ENCODE results near the gene UFD1. TPM values are rescaled to one million over a fixed set of nuclear protein-coding genes. Genes with fewer than 3 reads are reported as not detected.

The UFD1 gene
- polyA plus RNA-seq, 1 of the 3 experiments (the other 2 are of a cell fraction): 111 TPM

DNA sequence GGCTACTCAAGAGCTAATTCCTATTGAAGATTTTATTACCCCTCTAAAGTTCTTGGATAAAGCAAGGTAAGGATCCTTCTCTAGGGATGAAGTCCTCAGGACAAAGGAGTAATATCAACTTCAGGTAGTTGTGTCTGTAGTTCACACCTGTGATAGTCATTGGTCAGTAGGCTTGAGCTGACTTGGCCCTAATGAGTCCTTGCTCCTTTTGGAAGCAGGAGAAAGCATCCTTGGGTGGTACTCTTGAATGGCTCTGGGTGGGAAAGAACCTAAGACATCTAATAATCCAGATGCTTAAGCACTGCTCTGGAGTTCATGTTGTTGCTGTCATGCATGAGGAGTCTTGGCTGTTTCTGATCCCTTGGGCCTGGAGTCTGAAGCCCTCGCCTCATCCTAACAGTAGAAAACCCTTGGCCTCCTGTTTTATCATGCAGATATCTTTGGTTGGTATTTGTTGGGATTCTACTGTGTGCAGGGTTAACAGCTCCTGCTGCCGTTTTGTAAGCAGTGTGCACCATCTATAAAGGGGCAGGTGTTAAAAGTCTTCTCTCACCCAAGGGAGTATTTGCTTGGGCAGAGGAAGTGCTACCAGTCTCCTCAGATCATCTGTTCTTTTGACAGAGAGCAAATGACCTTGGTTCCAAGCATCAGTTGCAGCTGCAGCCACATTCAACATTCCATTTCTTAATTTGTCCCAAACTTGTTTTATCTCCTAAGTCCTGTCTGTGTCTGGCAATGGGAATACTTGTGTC is 44.0 kb downstream of the UFD1 start:
- Histone ChIP-seq H3K4me3 (ENCODE audit: low read depth in 2 of 2, low read length in 1 of 2) (no peak overlapping the region), H3K4me2 (no peak overlapping the region), H2AFZ (ENCODE audit: low read depth) (no peak overlapping the region), H3K9me3 (no peaks in the 10 kb centered on the region), H3K79me2 (ENCODE audit: insufficient read depth) (peaks cover 36% of the 10 kb centered on the region), H3K27ac (ENCODE audit: low read depth in 2 of 2, low read length in 1 of 2) (no peak overlapping the region), H3K9ac (no peak overlapping the region), H3K4me1 (ENCODE audit: control insufficient read depth in 1 of 2, insufficient read depth in 2 of 2, low read depth in 1 of 2, low read length in 1 of 2) (peaks cover 5 to 12% of the 10 kb centered on the region in 2 experiments; a peak in 3 of 4 replicates), H3K27me3 (ENCODE audit: insufficient read depth) (no peaks in the 10 kb centered on the region), H3F3A (replicated peaks; ENCODE audit: insufficient read depth) (peaks cover 14% of the 10 kb centered on the region), H4K20me1 (ENCODE audit: insufficient read depth) (no peaks in the 10 kb centered on the region), H3K9me2 (no peaks in the 10 kb centered on the region), H3K36me3 (replicated peaks in 1 of 2; ENCODE audit: control insufficient read depth in 1 of 2, insufficient read depth in 2 of 2, low read length in 1 of 2) (peaks cover 10 to 14% of the 10 kb centered on the region in 2 experiments)
- ChIA-PET POLR2A (interaction anchor here (1.1 kb wide), 1 partner anchor 12 kb away, joined by 3 read pairs; the partner anchor contains the start of gene C22orf39), CTCF (interaction anchor here (0.8 to 2.7 kb wide), 5 partner anchors 10 to 195 kb away, joined by 3 to 9 read pairs (median 4); no protein-coding TSS in a partner anchor)
- WGBS (ENCODE audit: low lambda C conversion rate): 85% methylated on average over 2 of the region's 2 CpGs
- no peak for DNase-seq
- TF ChIP-seq TCF12 (IDR thresholded peaks at IDR 0.05) (no peak), GATA2 (CRISPR knock-in tag; IDR thresholded peaks at IDR 0.05) (no peak)

DNA sequence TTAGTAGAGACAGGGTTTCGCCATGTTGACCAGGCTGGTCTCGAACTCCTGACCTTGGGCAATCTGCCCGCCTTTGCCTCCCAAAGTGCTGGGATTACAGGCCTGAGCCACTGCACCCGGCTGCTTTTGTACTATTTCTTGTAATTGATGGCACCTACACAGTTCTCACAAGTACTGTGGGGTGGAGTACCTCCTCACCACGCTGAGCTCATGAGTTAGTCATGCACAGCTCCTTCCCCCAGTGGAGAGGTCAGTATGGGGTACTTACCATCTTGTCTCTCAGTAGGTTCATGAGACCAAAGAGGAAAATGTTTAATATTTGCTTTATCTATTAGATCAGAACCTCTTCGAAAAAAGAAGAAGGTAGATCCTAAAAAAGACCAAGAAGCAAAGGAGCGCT is 44.6 kb downstream of the UFD1 start:
- Histone ChIP-seq H3K4me1 (ENCODE audit: control insufficient read depth in 1 of 2, insufficient read depth in 2 of 2, low read depth in 1 of 2, low read length in 1 of 2) (peaks cover 5 to 18% of the 10 kb centered on the region in 2 experiments; a peak in 3 of 4 replicates), H2AFZ (ENCODE audit: low read depth) (no peak overlapping the region), H3K27ac (ENCODE audit: low read depth in 2 of 2, low read length in 1 of 2) (no peak overlapping the region), H3F3A (replicated peaks; ENCODE audit: insufficient read depth) (peaks cover 17% of the 10 kb centered on the region), H4K20me1 (ENCODE audit: insufficient read depth) (no peaks in the 10 kb centered on the region; the same call in 1 of the 2 replicates), H3K36me3 (replicated peaks in 1 of 2; ENCODE audit: control insufficient read depth in 1 of 2, insufficient read depth in 2 of 2, low read length in 1 of 2) (peaks cover 10 to 14% of the 10 kb centered on the region in 2 experiments), H3K79me2 (ENCODE audit: insufficient read depth) (peaks cover 40% of the 10 kb centered on the region), H3K27me3 (ENCODE audit: insufficient read depth) (no peaks in the 10 kb centered on the region), H3K4me2 (no peak overlapping the region), H3K9me3 (no peaks in the 10 kb centered on the region), H3K9ac (no peak overlapping the region), H3K4me3 (ENCODE audit: low read depth in 2 of 2, low read length in 1 of 2) (no peak overlapping the region), H3K9me2 (no peaks in the 10 kb centered on the region)
- ChIA-PET CTCF (interaction anchor here (0.8 to 2.7 kb wide), 5 partner anchors 10 to 240 kb away, joined by 3 to 9 read pairs (median 4); no protein-coding TSS in a partner anchor), POLR2A (no interaction called here)
- WGBS (ENCODE audit: low lambda C conversion rate): 92% methylated on average over 7 of the region's 7 CpGs
- no peak for DNase-seq
- TF ChIP-seq POLR2AphosphoS5 (IDR thresholded peaks at IDR 0.05; ENCODE audit: low read depth, low read length) (no peak), ELF1 (IDR thresholded peaks at IDR 0.05) (no peak), TEAD4 (IDR thresholded peaks at IDR 0.05; ENCODE audit: borderline replicate concordance, insufficient read depth) (no peak), YY1 (IDR thresholded peaks at IDR 0.05; ENCODE audit: low read depth) (no peak), REST (IDR thresholded peaks at IDR 0.05; ENCODE audit: low read depth, low read length) (no peak), NRF1 (IDR thresholded peaks at IDR 0.05; ENCODE audit: low read depth, low read length) (no peak), FOSL2 (IDR thresholded peaks at IDR 0.05; ENCODE audit: borderline replicate concordance, low read depth) (no peak), SMC3 (IDR thresholded peaks at IDR 0.05; ENCODE audit: low read depth, low read length) (no peak), MEF2A (IDR thresholded peaks at IDR 0.05; ENCODE audit: borderline replicate concordance, low read depth) (no peak), PBX3 (IDR thresholded peaks at IDR 0.05) (no peak), JUND (IDR thresholded peaks at IDR 0.05) (no peak), MXI1 (IDR thresholded peaks at IDR 0.05; ENCODE audit: low read depth, low read length) (no peak), NFIC (IDR thresholded peaks at IDR 0.05; ENCODE audit: borderline replicate concordance) (no peak), GATA2 (CRISPR knock-in tag; IDR thresholded peaks at IDR 0.05) (no peak)
- TF ChIP-seq, protein P1, sequence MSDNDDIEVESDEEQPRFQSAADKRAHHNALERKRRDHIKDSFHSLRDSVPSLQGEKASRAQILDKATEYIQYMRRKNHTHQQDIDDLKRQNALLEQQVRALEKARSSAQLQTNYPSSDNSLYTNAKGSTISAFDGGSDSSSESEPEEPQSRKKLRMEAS (IDR thresholded peaks at IDR 0.05; ENCODE audit: low read depth): no peak
- TF ChIP-seq, protein P2, sequence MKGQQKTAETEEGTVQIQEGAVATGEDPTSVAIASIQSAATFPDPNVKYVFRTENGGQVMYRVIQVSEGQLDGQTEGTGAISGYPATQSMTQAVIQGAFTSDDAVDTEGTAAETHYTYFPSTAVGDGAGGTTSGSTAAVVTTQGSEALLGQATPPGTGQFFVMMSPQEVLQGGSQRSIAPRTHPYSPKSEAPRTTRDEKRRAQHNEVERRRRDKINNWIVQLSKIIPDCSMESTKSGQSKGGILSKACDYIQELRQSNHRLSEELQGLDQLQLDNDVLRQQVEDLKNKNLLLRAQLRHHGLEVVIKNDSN (IDR thresholded peaks at IDR 0.05; ENCODE audit: borderline replicate concordance, low read depth): no peak

Data from SK-N-SH (cell line).